GM23338 (cell line): Measurements from ENCODE around the gene CABLES1.

Experiments used
- CREB1 ChIP-seq: fragments of 250-450 bp; sonication (Bioruptor Pico); IDR thresholded peaks from 2 replicates; pipeline ENCODE4 v1.5.0; 2020; ENCODE audit warnings: low read depth, mild to moderate bottlenecking, moderate library complexity
- CTCF ChIP-seq, 2 experiments: fragments of 200-600 bp in 1 of 2; sonication (generic) in 1 of 2; conservative IDR thresholded peaks; 2 replicates each; pipeline versions ENCODE4 v1.5.1 to v1.6.1; 2016 to 2017; ENCODE audit warnings: antibody characterized with exemption in 2 of 2, low read depth in 2 of 2, mild to moderate bottlenecking in 2 of 2, moderate library complexity in 1 of 2
- ETS1 ChIP-seq: IDR thresholded peaks from 2 replicates; pipeline ENCODE4 v1.6.1; 2016; ENCODE audit warnings: antibody characterized with exemption
- EZH2 ChIP-seq: fragments of 200-600 bp; sonication (generic); IDR thresholded peaks from one replicate; pipeline ENCODE4 v1.8.0; 2017; ENCODE audit warnings: antibody characterized with exemption, mild to moderate bottlenecking, low read depth; ENCODE audit not compliant: unreplicated experiment
- EZH2phosphoT487 ChIP-seq: fragments of 200-600 bp; sonication (generic); IDR thresholded peaks from one replicate; pipeline ENCODE4 v1.8.1; 2018; ENCODE audit warnings: antibody characterized with exemption; ENCODE audit not compliant: unreplicated experiment
- JUNB ChIP-seq: IDR thresholded peaks from one replicate; pipeline ENCODE4 v1.6.1; 2016; ENCODE audit warnings: antibody characterized with exemption; ENCODE audit not compliant: unreplicated experiment
- POLR2AphosphoS5 ChIP-seq: IDR thresholded peaks from 2 replicates; pipeline ENCODE4 v1.6.1; 2016; ENCODE audit warnings: antibody characterized with exemption, low read depth
- REST ChIP-seq: IDR thresholded peaks from one replicate; pipeline ENCODE4 v1.6.1; 2018; ENCODE audit warnings: antibody characterized with exemption; ENCODE audit not compliant: unreplicated experiment
- STAT1 ChIP-seq: IDR thresholded peaks from one replicate; pipeline ENCODE4 v1.6.1; 2016; ENCODE audit warnings: antibody characterized with exemption; ENCODE audit not compliant: unreplicated experiment
- ZNF114 ChIP-seq: fragments of 250-450 bp; sonication (Bioruptor Pico); IDR thresholded peaks from 2 replicates; pipeline ENCODE4 v1.5.0; 2020; ENCODE audit warnings: mild to moderate bottlenecking, moderate library complexity
- ZNF331 ChIP-seq: fragments of 250-450 bp; sonication (Bioruptor Pico); IDR thresholded peaks from 2 replicates; pipeline ENCODE4 v1.5.0; 2020; ENCODE audit warnings: low read depth, mild to moderate bottlenecking, moderate library complexity

GRCh38 chr18:23155537-23155936 lies 20.3 kb downstream of the CABLES1 start:
- TF ChIP-seq EZH2 (no peak), POLR2AphosphoS5 (no peak), REST (no peak), CREB1 (no peak), JUNB (no peak), CTCF (conservative IDR thresholded peaks at IDR 0.05; ENCODE audit: low read depth in 2 of 2) (no peak), EZH2phosphoT487 (no peak), STAT1 (no peak), ZNF331 (CRISPR knock-in tag) (no peak), ETS1 (no peak), ZNF114 (CRISPR knock-in tag) (no peak)
